ENCODE results near the gene HSPA9. TPM values are rescaled to one million over a fixed set of nuclear protein-coding genes. Genes with fewer than 3 reads are reported as not detected.

Gene HSPA9
- total and polyA plus RNA-seq, 9 of the 15 experiments (the other 6 are each of a cell fraction or from before 2014, with no cell fraction given): 195 to 583 (median 514) TPM

DNA sequence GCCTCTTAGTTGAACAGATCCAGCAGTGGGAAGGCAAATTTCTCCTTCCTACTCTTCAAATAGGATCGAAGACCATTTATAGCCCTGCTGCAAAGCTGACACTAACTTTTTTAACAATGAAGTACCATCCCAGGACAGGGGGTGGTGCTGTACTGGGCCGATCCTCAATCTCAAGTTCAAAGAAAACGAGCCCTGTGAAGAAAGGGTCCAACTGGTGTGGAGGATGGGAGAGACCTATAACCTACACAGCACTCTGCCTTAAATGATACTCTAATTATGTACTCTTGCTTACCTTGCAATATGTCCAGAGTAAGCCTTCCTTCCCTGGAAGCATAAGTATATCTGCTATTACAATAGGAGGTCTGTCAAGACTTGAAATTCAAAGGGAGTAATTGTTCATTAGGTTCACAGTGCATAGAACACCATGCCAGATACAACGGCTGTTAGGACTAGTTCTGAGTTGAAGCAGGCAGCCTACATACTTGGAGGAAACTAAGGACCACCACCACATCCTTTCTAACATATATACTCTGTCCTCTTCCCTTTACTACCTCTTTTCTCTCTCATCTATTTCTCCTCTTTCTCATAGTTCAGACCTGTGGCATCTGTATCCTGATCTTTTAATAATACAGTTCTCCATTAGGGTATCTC, 38.4 kb downstream of the HSPA9 start:
- no peak overlapping the region for H3K9ac ChIP-seq (ENCODE audit: insufficient read depth in 1 of 2, low read depth in 2 of 2, low read length in 2 of 2)
- peak; percentile 80 for ATAC-seq
- H3K27ac ChIP-seq (ENCODE audit: extremely low read depth, low read depth, low read length): no peak overlapping the region
- H3K9me1 ChIP-seq (ENCODE audit: control insufficient read depth, insufficient read depth, low read length): no peaks in the 10 kb centered on the region
- WGBS (ENCODE audit: insufficient coverage, low coverage, missing lambda C conversion rate): 70% methylated on average over 4 of the region's 4 CpGs
- ChIA-PET POLR2A (interaction anchor here (1.3 to 3.4 kb wide), 2 partner anchors 11 to 18 kb away, joined by 3 to 18 read pairs; no protein-coding TSS in a partner anchor), CTCF (ENCODE audit: low intra/inter-chr PET ratio) (no interaction called here)
- no peak overlapping the region for H3K4me3 ChIP-seq
- H3K9me3 ChIP-seq (replicated peaks; ENCODE audit: control insufficient read depth, insufficient read depth, low read depth, low read length): no peaks in the 10 kb centered on the region
- DNase-seq (ENCODE audit: extremely low read depth in 1 of 4, low spot score in 3 of 4): peak; percentile 27 to 43 (median 37)
- peaks cover 90% of the 10 kb centered on the region for H3K36me3 ChIP-seq (ENCODE audit: control insufficient read depth, insufficient read depth, low read length)
- H4K20me1 ChIP-seq (replicated peaks; ENCODE audit: control insufficient read depth, insufficient read depth, low read length): peaks cover 39% of the 10 kb centered on the region
- peaks cover 0 to 32% of the 10 kb centered on the region in 2 experiments; a peak in 4 of 5 replicates for H3K4me1 ChIP-seq (replicated peaks in 1 of 2; ENCODE audit: control insufficient read depth in 2 of 2, insufficient read depth in 2 of 2, low read length in 2 of 2)
- in situ Hi-C loops (cut with MboI): no loop called here
- no peak for FAIRE-seq
- H3K79me2 ChIP-seq (ENCODE audit: control insufficient read depth, insufficient read depth, low read length): peaks cover 98% of the 10 kb centered on the region
- BruUV-seq (replicated peaks): no TSS peak
- H2AFZ ChIP-seq (ENCODE audit: low read depth, low read length): no peak overlapping the region
- intact Hi-C loops (cut with micrococcal nuclease): no loop called here
- no peaks in the 10 kb centered on the region for H3K27me3 ChIP-seq (ENCODE audit: control insufficient read depth in 2 of 2, insufficient read depth in 2 of 2, low read length in 2 of 2)
- no peak overlapping the region for H3K4me2 ChIP-seq (ENCODE audit: insufficient read depth, low read length)
- TF ChIP-seq ZNF77 (CRISPR knock-in tag; IDR thresholded peaks at IDR 0.05) (no peak), NONO (IDR thresholded peaks at IDR 0.05; ENCODE audit: low read depth in 2 of 2, low read length in 1 of 2) (0 out of 4 replicates have a peak, but pooled peaks of 1 of the 2 experiments have one; percentile 33), ZNF354B (CRISPR knock-in tag; IDR thresholded peaks at IDR 0.05) (no peak), GTF2E2 (tag; IDR thresholded peaks at IDR 0.05) (no peak), MECOM (CRISPR knock-in tag; IDR thresholded peaks at IDR 0.05) (no peak), ZNF316 (IDR thresholded peaks at IDR 0.05) (peak; percentile 55), RBFOX2 (IDR thresholded peaks at IDR 0.05; ENCODE audit: low read depth, low read length) (peak; percentile 39; the same call in 1 of the 2 replicates), FOS (IDR thresholded peaks at IDR 0.05; ENCODE audit: extremely low read depth, insufficient read length) (no peak), BMI1 (IDR thresholded peaks at IDR 0.05; ENCODE audit: low read length) (no peak), CBX3 (IDR thresholded peaks at IDR 0.05; ENCODE audit: borderline replicate concordance in 1 of 2, low read length in 2 of 2) (peak in 1 of 2 experiments; percentile 31; a peak in 1 of 3 replicates), RBM14 (IDR thresholded peaks at IDR 0.05; ENCODE audit: borderline replicate concordance, insufficient read depth, low read depth, low read length) (no peak), ZC3H4 (CRISPR knock-in tag; IDR thresholded peaks at IDR 0.05; ENCODE audit: borderline replicate concordance) (no peak), KAT2B (IDR thresholded peaks at IDR 0.05; ENCODE audit: low read depth, low read length) (no peak), MAFG (tag; conservative IDR thresholded peaks at IDR 0.05) (no peak), JUNB (CRISPR knock-in tag; conservative IDR thresholded peaks at IDR 0.05) (no peak)
- TF ChIP-seq, protein P1, sequence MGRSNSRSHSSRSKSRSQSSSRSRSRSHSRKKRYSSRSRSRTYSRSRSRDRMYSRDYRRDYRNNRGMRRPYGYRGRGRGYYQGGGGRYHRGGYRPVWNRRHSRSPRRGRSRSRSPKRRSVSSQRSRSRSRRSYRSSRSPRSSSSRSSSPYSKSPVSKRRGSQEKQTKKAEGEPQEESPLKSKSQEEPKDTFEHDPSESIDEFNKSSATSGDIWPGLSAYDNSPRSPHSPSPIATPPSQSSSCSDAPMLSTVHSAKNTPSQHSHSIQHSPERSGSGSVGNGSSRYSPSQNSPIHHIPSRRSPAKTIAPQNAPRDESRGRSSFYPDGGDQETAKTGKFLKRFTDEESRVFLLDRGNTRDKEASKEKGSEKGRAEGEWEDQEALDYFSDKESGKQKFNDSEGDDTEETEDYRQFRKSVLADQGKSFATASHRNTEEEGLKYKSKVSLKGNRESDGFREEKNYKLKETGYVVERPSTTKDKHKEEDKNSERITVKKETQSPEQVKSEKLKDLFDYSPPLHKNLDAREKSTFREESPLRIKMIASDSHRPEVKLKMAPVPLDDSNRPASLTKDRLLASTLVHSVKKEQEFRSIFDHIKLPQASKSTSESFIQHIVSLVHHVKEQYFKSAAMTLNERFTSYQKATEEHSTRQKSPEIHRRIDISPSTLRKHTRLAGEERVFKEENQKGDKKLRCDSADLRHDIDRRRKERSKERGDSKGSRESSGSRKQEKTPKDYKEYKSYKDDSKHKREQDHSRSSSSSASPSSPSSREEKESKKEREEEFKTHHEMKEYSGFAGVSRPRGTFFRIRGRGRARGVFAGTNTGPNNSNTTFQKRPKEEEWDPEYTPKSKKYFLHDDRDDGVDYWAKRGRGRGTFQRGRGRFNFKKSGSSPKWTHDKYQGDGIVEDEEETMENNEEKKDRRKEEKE (IDR thresholded peaks at IDR 0.05; ENCODE audit: borderline replicate concordance in 1 of 2, control insufficient read depth in 1 of 2, low read depth in 2 of 2, low read length in 1 of 2): peak in 1 of 2 experiments; percentile 20; a peak in 1 of 4 replicates
- TF ChIP-seq, protein P2, sequence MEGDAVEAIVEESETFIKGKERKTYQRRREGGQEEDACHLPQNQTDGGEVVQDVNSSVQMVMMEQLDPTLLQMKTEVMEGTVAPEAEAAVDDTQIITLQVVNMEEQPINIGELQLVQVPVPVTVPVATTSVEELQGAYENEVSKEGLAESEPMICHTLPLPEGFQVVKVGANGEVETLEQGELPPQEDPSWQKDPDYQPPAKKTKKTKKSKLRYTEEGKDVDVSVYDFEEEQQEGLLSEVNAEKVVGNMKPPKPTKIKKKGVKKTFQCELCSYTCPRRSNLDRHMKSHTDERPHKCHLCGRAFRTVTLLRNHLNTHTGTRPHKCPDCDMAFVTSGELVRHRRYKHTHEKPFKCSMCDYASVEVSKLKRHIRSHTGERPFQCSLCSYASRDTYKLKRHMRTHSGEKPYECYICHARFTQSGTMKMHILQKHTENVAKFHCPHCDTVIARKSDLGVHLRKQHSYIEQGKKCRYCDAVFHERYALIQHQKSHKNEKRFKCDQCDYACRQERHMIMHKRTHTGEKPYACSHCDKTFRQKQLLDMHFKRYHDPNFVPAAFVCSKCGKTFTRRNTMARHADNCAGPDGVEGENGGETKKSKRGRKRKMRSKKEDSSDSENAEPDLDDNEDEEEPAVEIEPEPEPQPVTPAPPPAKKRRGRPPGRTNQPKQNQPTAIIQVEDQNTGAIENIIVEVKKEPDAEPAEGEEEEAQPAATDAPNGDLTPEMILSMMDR (IDR thresholded peaks at IDR 0.05 in 2 of 3, conservative IDR thresholded peaks at IDR 0.05 in 1 of 3; ENCODE audit: insufficient read depth in 2 of 3, low read depth in 1 of 3, low read length in 3 of 3): peak; percentile 53 to 61 (median 58)

Data from K562 (cell line).